AG09309 (cell line): Measurements from ENCODE around the gene BCL2A1.

Experiments used
- DNase-seq: peaks from one replicate; pipeline ENCODE4 v3.0.0-alpha.2; 2010; ENCODE audit warnings: low read depth
- H3K4me3 ChIP-seq: 2 replicates; pipeline ENCODE4 v1.5.1; 2011; ENCODE audit warnings: mild to moderate bottlenecking, low read depth, low read length, moderate library complexity; ENCODE audit not compliant: control insufficient read depth
- TF ChIP-seq, protein P1 (sequence below): IDR thresholded peaks from 2 replicates; pipeline ENCODE4 v1.5.1; 2011; ENCODE audit warnings: mild to moderate bottlenecking, low read depth, low read length, inconsistent platforms; ENCODE audit not compliant: insufficient read depth, control insufficient read depth; ENCODE audit errors: missing control alignments

Gene BCL2A1

DNA sequence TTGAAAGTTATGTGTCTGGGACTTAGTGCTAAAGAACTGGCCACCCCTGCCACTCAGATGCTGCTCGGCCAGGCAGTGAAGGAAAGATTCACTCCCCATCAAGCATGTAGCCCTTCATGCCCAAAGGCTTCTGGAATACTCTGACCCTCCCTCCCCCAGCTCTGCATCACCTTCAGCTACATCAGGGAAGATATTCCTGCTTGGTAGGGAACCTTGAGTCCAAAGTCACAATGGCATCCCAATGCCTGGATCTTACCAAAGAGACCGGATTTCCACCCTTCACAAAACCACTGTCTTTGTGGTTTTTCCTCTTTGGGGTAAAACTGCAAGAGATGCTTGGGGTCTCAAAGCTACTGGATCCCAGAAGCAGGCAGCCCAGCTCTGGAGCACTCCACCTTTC lies 18.2 kb upstream of the BCL2A1 start:
- no peak for DNase-seq
- no peak overlapping the region for H3K4me3 ChIP-seq
- TF ChIP-seq, protein P1, sequence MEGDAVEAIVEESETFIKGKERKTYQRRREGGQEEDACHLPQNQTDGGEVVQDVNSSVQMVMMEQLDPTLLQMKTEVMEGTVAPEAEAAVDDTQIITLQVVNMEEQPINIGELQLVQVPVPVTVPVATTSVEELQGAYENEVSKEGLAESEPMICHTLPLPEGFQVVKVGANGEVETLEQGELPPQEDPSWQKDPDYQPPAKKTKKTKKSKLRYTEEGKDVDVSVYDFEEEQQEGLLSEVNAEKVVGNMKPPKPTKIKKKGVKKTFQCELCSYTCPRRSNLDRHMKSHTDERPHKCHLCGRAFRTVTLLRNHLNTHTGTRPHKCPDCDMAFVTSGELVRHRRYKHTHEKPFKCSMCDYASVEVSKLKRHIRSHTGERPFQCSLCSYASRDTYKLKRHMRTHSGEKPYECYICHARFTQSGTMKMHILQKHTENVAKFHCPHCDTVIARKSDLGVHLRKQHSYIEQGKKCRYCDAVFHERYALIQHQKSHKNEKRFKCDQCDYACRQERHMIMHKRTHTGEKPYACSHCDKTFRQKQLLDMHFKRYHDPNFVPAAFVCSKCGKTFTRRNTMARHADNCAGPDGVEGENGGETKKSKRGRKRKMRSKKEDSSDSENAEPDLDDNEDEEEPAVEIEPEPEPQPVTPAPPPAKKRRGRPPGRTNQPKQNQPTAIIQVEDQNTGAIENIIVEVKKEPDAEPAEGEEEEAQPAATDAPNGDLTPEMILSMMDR = no peak

DNA sequence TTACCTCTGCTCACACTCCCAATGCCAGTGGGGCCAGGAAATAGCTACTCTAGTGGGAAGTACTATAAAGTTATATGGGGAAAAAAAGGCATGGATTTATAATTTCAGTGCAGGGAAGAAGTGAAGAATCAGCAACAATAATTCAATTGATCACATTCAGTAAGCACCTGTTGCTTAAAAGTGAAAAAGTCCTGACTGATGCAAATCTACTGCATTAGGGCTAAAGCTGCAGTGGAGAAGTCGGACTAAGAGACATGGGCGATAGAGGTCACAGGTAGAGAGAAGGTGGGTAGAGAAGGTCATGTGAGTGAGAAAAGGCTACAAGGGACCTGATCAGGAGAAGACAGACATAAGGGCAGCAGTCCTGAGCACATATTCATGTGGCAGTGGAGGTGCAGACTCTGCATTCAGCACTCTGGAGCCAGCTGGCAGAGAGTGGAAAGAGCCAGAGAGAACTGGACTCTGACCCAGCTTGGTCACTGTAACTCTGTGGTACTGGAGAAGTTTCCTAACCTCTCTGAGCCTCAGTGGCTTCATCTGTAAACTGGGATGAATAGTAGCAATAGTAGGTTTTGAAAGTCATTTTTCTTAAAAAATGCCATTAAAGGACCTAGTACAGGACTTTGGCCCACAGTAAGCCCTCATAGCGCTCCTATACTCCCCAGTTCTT lies 17.6 kb upstream of the BCL2A1 start:
- H3K4me3 ChIP-seq = no peak overlapping the region
- TF ChIP-seq, protein P1 = no peak
- DNase-seq = no peak

GRCh38 chr15:79987969-79988368 lies 17.0 kb upstream of the BCL2A1 start:
- DNase-seq = no peak
- TF ChIP-seq, protein P1 = no peak
- H3K4me3 ChIP-seq = no peak overlapping the region

DNA sequence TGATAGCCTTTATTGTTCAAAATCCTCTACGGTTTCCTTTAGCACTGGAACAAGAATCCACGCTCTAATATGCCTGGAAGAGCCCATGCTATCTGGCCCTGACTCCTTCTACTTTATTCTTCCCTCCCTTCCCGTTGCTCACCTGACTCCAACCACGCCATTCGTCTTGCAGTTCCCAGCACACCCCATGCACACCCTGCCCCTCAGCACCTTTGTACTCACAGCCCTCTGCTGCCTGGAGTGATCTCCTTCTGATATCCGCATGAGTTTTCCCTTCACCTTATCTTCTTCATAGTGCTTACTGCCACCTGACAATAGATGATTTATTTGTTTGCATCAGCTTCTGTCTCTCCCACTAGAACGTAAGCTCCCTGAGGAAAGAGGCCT lies 16.6 kb upstream of the BCL2A1 start:
- no peak overlapping the region for H3K4me3 ChIP-seq
- DNase-seq = no peak
- TF ChIP-seq, protein P1 = no peak

DNA sequence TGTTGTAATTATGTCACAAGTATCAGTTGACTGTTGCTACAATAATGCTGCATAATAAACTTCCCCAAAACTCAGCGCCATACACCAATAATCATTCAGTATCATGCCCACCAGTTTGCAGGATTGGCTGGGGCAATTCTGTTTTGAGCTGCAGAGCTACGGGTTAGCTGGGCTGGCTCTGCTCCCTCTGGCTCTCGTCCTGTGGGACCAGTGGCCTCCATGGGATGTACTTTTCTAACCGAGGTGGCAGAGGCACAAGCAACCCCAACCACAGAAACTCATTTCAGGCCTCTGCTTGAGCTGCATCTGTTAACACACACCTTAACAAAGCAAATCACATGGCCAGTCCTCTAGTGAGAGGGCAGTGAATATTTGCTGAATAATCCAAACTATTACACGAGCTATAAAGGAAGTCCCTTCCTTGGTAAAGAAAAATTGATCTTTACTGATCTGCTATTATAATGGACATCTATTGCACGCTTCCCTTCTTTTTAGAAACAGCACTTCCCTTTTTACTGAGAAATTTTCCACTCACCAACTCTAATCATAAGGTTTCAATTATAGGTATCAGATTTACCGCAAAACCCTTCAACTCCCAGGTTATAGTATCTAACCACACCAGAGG lies 10.9 kb upstream of the BCL2A1 start:
- DNase-seq = no peak
- H3K4me3 ChIP-seq = no peak overlapping the region
- TF ChIP-seq, protein P1 = no peak

DNA sequence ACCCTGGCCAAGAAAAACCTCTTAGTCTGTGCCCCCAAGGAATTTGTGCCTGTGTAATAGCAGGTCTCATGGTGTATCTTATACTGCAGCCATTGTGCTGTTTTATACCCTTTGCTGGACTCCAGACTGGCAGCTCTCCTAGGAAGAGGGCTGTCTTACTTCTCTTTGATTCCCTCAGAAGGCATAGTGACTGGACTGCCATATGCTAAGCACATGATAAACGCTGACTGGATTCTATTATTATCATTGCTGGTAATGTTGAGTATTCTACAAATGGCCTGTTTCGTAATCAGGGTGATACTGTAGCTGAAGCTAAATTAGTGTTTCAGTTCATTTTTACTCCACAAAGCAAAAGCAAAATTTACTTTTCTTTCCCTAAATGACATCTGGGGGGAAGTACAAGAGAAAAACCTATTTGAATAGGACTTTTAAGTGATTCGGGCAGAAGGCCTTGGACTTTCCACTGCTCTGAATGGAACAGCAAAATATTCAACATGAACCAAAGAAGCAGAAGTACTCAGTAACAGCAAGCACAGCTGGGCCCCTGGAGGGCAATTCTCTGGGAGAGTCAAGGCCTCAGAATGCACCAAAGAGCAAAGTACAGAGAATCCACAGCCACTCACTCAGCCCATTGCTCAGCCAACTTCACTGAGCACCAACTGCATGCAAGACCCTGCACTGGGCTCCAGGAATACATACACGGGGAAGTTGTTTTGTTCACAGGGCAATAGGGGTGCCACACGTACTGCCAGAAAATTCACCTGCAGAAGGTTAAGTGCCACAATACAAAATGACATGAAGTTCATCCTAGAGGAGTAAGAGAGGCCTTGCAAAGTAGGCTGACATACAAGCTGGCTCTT lies 7.9 kb upstream of the BCL2A1 start:
- DNase-seq = peak; percentile 61
- TF ChIP-seq, protein P1 = no peak
- no peak overlapping the region for H3K4me3 ChIP-seq
